GM12892 (cell line): ENCODE results near the gene BORCS8.

Experiments used
- POLR2A ChIP-seq: IDR thresholded peaks from 2 replicates; pipeline ENCODE4 v1.6.1; 2011; ENCODE audit warnings: low read depth, low read length, control low read depth
- POLR2AphosphoS5 ChIP-seq: IDR thresholded peaks from 2 replicates; pipeline ENCODE4 v1.6.1; 2011; ENCODE audit warnings: low read depth, low read length, control low read depth
- TAF1 ChIP-seq: IDR thresholded peaks from 2 replicates; pipeline ENCODE4 v1.6.1; 2011; ENCODE audit warnings: low read depth, mild to moderate bottlenecking, control low read depth, low read length, borderline replicate concordance

- TF ChIP-seq POLR2AphosphoS5 (no peak), POLR2A (no peak), TAF1 (no peak)
Observed at GRCh38 chr19:19167612-19168011, 24.3 kb downstream of the BORCS8 start.
